HCT116 (cell line): Measurements from ENCODE around the gene ADCY2. TPM values are rescaled to one million over a fixed set of nuclear protein-coding genes. Genes with fewer than 3 reads are reported as not detected.

Experiments used
- ATAC-seq: fragments of 200-7000 bp; cut with Tn5 transposase; 2 replicates; pipeline ENCODE4 v1.9.1; 2020; ENCODE audit warnings: mild to moderate bottlenecking, moderate library complexity
- BruUV-seq: library from RNA; stranded (reverse); fragments of 400-500 nt; replicated peaks from 2 replicates; lab custom pipeline; 2021; lab: Mats Ljungman, UMichigan
- CTCF ChIA-PET: fragments of 300-600 bp; sonication (Branson Sonifier 250); formaldehyde crosslinking; loops from one replicate; lab custom pipeline; 2021; ENCODE audit warnings: antibody characterized with exemption; lab: Charles Lee
- POLR2A ChIA-PET: fragments of 300-600, 350-600 bp; sonication (Branson Sonifier 250); formaldehyde crosslinking; loops from one replicate; lab custom pipeline; 2021; ENCODE audit warnings: antibody characterized with exemption; lab: Charles Lee
- RAD21 ChIA-PET, 2 experiments: fragments of 300-600 bp; sonication (Branson Sonifier 250); formaldehyde crosslinking; loops; one replicate each; lab custom pipeline; 2023; ENCODE audit warnings: low total read pairs in 2 of 2; ENCODE audit not compliant: uncharacterized antibody in 2 of 2, unreplicated experiment in 2 of 2, low non-redundant PET in 1 of 2; lab: Charles Lee
- DNase-seq: peaks from one replicate; pipeline ENCODE4 v3.0.0-alpha.2; 2010; ENCODE audit warnings: low read depth, low spot score
- H2AFZ ChIP-seq: fragments of 200-600 bp; shearing (Covaris generic), sonication (generic); 2 replicates; pipeline ENCODE4 v1.6.1; 2017; ENCODE audit warnings: low read depth, mixed run types, mixed read lengths, antibody characterized with exemption, low read length; ENCODE audit not compliant: poor library complexity, severe bottlenecking
- H3K27ac ChIP-seq: 2 replicates; pipeline ENCODE4 v1.5.1; 2012; ENCODE audit warnings: low read depth, low read length
- H3K27me3 ChIP-seq: fragments of 200-600 bp; sonication (generic); 2 replicates; pipeline ENCODE4 v1.6.1; 2016; ENCODE audit warnings: mixed run types, low read length, mixed read lengths; ENCODE audit not compliant: insufficient read depth
- H3K36me3 ChIP-seq, 2 experiments: fragments of 200-500 bp in 1 of 2; fragments of 200-600 bp in 1 of 2; sonication (Bioruptor generic) in 1 of 2; sonication (generic) in 1 of 2; 2 replicates each; pipeline versions ENCODE4 v1.5.1 to v1.6.1; 2014 to 2016; ENCODE audit warnings: low read length in 2 of 2, inconsistent platforms in 1 of 2, mixed read lengths in 1 of 2, mixed run types in 1 of 2; ENCODE audit not compliant: insufficient read depth in 2 of 2, control insufficient read depth in 1 of 2
- H3K4me1 ChIP-seq, 2 experiments: fragments of 200-600 bp in 1 of 2; sonication (generic) in 1 of 2; 2 replicates each; pipeline versions ENCODE4 v1.5.1 to v1.6.1; 2012 to 2017; ENCODE audit warnings: low read length in 2 of 2, inconsistent platforms in 1 of 2, mild to moderate bottlenecking in 1 of 2, mixed read lengths in 1 of 2, mixed run types in 1 of 2, moderate library complexity in 1 of 2; ENCODE audit not compliant: insufficient read depth in 2 of 2, control insufficient read depth in 1 of 2
- H3K4me2 ChIP-seq: fragments of 200-600 bp; sonication (generic); 2 replicates; pipeline ENCODE4 v1.6.1; 2017; ENCODE audit warnings: mixed run types, low read length, mixed read lengths
- H3K4me3 ChIP-seq, 2 experiments: fragments of 200-600 bp in 1 of 2; sonication (generic) in 1 of 2; replicated peaks in 1 of 2; 2 replicates each; pipeline ENCODE4 v1.5.1; 2011 to 2016; ENCODE audit warnings: low read length in 2 of 2, control low read depth in 1 of 2, low read depth in 1 of 2, mild to moderate bottlenecking in 1 of 2, mixed read lengths in 1 of 2, mixed run types in 1 of 2
- H3K79me2 ChIP-seq: fragments of 200-600 bp; sonication (generic); 2 replicates; pipeline ENCODE4 v1.6.1; 2017; ENCODE audit warnings: mild to moderate bottlenecking, mixed run types, low read length, moderate library complexity, mixed read lengths; ENCODE audit not compliant: insufficient read depth
- H3K9ac ChIP-seq: fragments of 200-600 bp; sonication (generic); 2 replicates; pipeline ENCODE4 v1.6.1; 2016; ENCODE audit warnings: low read length, mixed read lengths
- H3K9me2 ChIP-seq: fragments of 200-600 bp; sonication (generic), shearing (Covaris generic); 2 replicates; pipeline ENCODE4 v1.6.1; 2017; ENCODE audit warnings: mixed run types, mild to moderate bottlenecking, moderate library complexity; ENCODE audit not compliant: insufficient read depth
- H3K9me3 ChIP-seq, 2 experiments: fragments of 200-500 bp in 1 of 2; fragments of 200-600 bp in 1 of 2; sonication (Bioruptor generic) in 1 of 2; sonication (generic) in 1 of 2; 2 replicates each; pipeline ENCODE4 v1.6.1; 2014 to 2017; ENCODE audit warnings: low read length in 2 of 2, mixed read lengths in 2 of 2, inconsistent platforms in 1 of 2, low read depth in 1 of 2, mild to moderate bottlenecking in 1 of 2, mixed run types in 1 of 2, moderate library complexity in 1 of 2; ENCODE audit not compliant: control insufficient read depth in 1 of 2, insufficient read depth in 1 of 2
- H4K20me1 ChIP-seq: fragments of 200-600 bp; sonication (generic), shearing (Covaris generic); 2 replicates; pipeline ENCODE4 v1.6.1; 2017; ENCODE audit warnings: mixed run types, mild to moderate bottlenecking, moderate library complexity; ENCODE audit not compliant: insufficient read depth
- ATF3 ChIP-seq: IDR thresholded peaks from 2 replicates; pipeline ENCODE4 v1.6.1; 2012
- CBX3 ChIP-seq: IDR thresholded peaks from 2 replicates; pipeline ENCODE4 v1.6.1; 2012; ENCODE audit warnings: low read depth
- CEBPB ChIP-seq: IDR thresholded peaks from 2 replicates; pipeline ENCODE4 v1.6.1; 2012; ENCODE audit warnings: low read depth
- EGR1 ChIP-seq: IDR thresholded peaks from 2 replicates; pipeline ENCODE4 v1.6.1; 2012; ENCODE audit warnings: low read depth
- EZH2phosphoT487 ChIP-seq: fragments of 200-600 bp; IDR thresholded peaks from 2 replicates; pipeline ENCODE4 v1.6.1; 2018; ENCODE audit warnings: antibody characterized with exemption, borderline replicate concordance
- FOSL1 ChIP-seq: IDR thresholded peaks from 2 replicates; pipeline ENCODE4 v1.6.1; 2012; ENCODE audit warnings: low read depth
- POLR2A ChIP-seq: IDR thresholded peaks from 2 replicates; pipeline ENCODE4 v1.7.0; 2011; ENCODE audit warnings: borderline replicate concordance; ENCODE audit not compliant: insufficient read depth, insufficient read length; ENCODE audit errors: extremely low read depth
- SRF ChIP-seq: IDR thresholded peaks from 2 replicates; pipeline ENCODE4 v1.6.1; 2012; ENCODE audit warnings: low read depth
- TCF7L2 ChIP-seq: IDR thresholded peaks from 2 replicates; pipeline ENCODE4 v1.7.0; 2011; ENCODE audit warnings: borderline replicate concordance, inconsistent platforms; ENCODE audit not compliant: insufficient read depth, insufficient read length; ENCODE audit errors: extremely low read depth
- YY1 ChIP-seq: IDR thresholded peaks from 2 replicates; pipeline ENCODE4 v1.6.1; 2011; ENCODE audit warnings: low read length, low read depth, moderate library complexity, mild to moderate bottlenecking; ENCODE audit not compliant: insufficient replicate concordance; ENCODE audit errors: extremely low read depth
- ZNF274 ChIP-seq: fragments of 200-500 bp; sonication (Bioruptor generic); IDR thresholded peaks from 2 replicates; pipeline ENCODE4 v1.6.1; 2014; ENCODE audit warnings: mild to moderate bottlenecking, low read depth, low read length, inconsistent platforms
- intact Hi-C: fragments of 100-400 bp; cut with micrococcal nuclease; formaldehyde crosslinking; loops from 2 replicates; pipeline ENCODE4 v1.10.0; 2022
- total RNA-seq: library from RNA; stranded (reverse); gene quantifications from one replicate; pipeline ENCODE4 v1.2.1, GENCODE V29; 2021; ENCODE audit not compliant: unreplicated experiment
- TF ChIP-seq, protein P1 (sequence below): IDR thresholded peaks from 2 replicates; pipeline ENCODE4 v1.6.1; 2011; ENCODE audit warnings: mild to moderate bottlenecking, low read length, moderate library complexity; ENCODE audit not compliant: insufficient replicate concordance; ENCODE audit errors: extremely low read depth
- TF ChIP-seq, protein P2 (sequence below), 3 experiments: fragments of 200-600 bp in 1 of 3; sonication (generic) in 1 of 3; IDR thresholded peaks in 2 of 3; conservative IDR thresholded peaks in 1 of 3; 2 replicates each; pipeline ENCODE4 v1.5.1; 2012 to 2017; ENCODE audit warnings: low read depth in 2 of 3, low read length in 2 of 3, antibody characterized with exemption in 1 of 3, borderline replicate concordance in 1 of 3, control low read depth in 1 of 3, mild to moderate bottlenecking in 1 of 3, mixed read lengths in 1 of 3, mixed run types in 1 of 3, moderate library complexity in 1 of 3; ENCODE audit not compliant: insufficient read depth in 1 of 3
- TF ChIP-seq, protein P3 (sequence below): IDR thresholded peaks from 2 replicates; pipeline ENCODE4 v1.6.1; 2012

The ADCY2 gene
- total RNA-seq, 1 experiment from 2014 or later, result 0.15 TPM

- no peak for DNase-seq
- intact Hi-C loops, result no loop called here
- Histone ChIP-seq H3K4me2 (no peak overlapping the region), H3K4me3 (no peak overlapping the region), H2AFZ (no peak overlapping the region), H3K4me1 (no peaks in the 10 kb centered on the region), H3K9me3 (no peaks in the 10 kb centered on the region), H3K79me2 (no peaks in the 10 kb centered on the region), H4K20me1 (no peaks in the 10 kb centered on the region), H3K36me3 (no peaks in the 10 kb centered on the region), H3K27me3 (peaks cover 19% of the 10 kb centered on the region), H3K9ac (no peak overlapping the region), H3K27ac (no peak overlapping the region), H3K9me2 (no peaks in the 10 kb centered on the region)
- no peak for TF ChIP-seq CEBPB
- TF ChIP-seq EZH2phosphoT487, result no peak
- TF ChIP-seq, protein P1, sequence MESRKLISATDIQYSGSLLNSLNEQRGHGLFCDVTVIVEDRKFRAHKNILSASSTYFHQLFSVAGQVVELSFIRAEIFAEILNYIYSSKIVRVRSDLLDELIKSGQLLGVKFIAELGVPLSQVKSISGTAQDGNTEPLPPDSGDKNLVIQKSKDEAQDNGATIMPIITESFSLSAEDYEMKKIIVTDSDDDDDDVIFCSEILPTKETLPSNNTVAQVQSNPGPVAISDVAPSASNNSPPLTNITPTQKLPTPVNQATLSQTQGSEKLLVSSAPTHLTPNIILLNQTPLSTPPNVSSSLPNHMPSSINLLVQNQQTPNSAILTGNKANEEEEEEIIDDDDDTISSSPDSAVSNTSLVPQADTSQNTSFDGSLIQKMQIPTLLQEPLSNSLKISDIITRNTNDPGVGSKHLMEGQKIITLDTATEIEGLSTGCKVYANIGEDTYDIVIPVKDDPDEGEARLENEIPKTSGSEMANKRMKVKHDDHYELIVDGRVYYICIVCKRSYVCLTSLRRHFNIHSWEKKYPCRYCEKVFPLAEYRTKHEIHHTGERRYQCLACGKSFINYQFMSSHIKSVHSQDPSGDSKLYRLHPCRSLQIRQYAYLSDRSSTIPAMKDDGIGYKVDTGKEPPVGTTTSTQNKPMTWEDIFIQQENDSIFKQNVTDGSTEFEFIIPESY, result no peak
- TF ChIP-seq CBX3, result no peak
- TF ChIP-seq ZNF274, result no peak
- TF ChIP-seq FOSL1, result no peak
- TF ChIP-seq, protein P2, sequence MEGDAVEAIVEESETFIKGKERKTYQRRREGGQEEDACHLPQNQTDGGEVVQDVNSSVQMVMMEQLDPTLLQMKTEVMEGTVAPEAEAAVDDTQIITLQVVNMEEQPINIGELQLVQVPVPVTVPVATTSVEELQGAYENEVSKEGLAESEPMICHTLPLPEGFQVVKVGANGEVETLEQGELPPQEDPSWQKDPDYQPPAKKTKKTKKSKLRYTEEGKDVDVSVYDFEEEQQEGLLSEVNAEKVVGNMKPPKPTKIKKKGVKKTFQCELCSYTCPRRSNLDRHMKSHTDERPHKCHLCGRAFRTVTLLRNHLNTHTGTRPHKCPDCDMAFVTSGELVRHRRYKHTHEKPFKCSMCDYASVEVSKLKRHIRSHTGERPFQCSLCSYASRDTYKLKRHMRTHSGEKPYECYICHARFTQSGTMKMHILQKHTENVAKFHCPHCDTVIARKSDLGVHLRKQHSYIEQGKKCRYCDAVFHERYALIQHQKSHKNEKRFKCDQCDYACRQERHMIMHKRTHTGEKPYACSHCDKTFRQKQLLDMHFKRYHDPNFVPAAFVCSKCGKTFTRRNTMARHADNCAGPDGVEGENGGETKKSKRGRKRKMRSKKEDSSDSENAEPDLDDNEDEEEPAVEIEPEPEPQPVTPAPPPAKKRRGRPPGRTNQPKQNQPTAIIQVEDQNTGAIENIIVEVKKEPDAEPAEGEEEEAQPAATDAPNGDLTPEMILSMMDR (IDR thresholded peaks at IDR 0.05 in 2 of 3, conservative IDR thresholded peaks at IDR 0.05 in 1 of 3; ENCODE audit: borderline replicate concordance in 1 of 3, insufficient read depth in 1 of 3, low read depth in 2 of 3, low read length in 2 of 3), result no peak
- TF ChIP-seq ATF3, result no peak
- no peak for TF ChIP-seq SRF
- TF ChIP-seq POLR2A, result no peak
- no peak for TF ChIP-seq YY1
- TF ChIP-seq, protein P3, sequence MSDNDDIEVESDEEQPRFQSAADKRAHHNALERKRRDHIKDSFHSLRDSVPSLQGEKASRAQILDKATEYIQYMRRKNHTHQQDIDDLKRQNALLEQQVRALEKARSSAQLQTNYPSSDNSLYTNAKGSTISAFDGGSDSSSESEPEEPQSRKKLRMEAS, result no peak
- no peak for TF ChIP-seq EGR1
- TF ChIP-seq TCF7L2, result no peak
- no peak for ATAC-seq
- no TSS peak for BruUV-seq
- CTCF ChIA-PET, result no interaction called here
- RAD21 ChIA-PET, result no interaction called here
- POLR2A ChIA-PET, result no interaction called here
These were observed 393.6 kb downstream of the ADCY2 start for GRCh38 chr5:7789567-7789966.
